H54 (cell line): ENCODE results near the gene DSG2.

Experiments
- DNase-seq: peaks from one replicate; pipeline ENCODE4 v3.0.0; 2011; ENCODE audit warnings: low spot score, mixed read lengths; ENCODE audit not compliant: insufficient read length
- FAIRE-seq: peaks from 3 replicates; lab custom pipeline; 2011; peaks lifted over from hg19 to GRCh38; lab: Jason Lieb, UNC
- POLR2A ChIP-seq: IDR thresholded peaks from 2 replicates; pipeline ENCODE4 v1.6.1; 2011; ENCODE audit warnings: low read depth, mild to moderate bottlenecking, low read length

Gene DSG2

DNA sequence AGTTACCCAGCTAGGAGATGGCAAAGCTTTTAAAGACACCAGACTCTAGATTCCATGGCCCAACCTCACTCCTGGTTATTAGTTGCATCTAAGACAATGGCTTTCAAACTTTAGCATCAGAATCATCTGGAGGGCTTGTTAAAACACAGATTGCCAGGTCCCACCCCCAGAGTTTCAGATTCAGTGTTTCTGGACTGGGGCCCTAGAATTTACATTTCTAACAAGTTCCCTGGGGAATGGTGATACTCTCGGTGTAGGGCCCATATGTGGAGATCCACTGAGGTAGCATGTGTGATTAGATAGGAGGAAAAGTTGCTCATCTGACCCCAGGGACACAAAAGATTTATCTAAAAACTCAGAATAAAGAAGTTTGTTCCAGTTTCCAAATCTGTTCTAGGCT, 79.2 kb downstream of the DSG2 start:
- FAIRE-seq (no peak), DNase-seq (no peak)
- TF ChIP-seq POLR2A, result no peak

DNA sequence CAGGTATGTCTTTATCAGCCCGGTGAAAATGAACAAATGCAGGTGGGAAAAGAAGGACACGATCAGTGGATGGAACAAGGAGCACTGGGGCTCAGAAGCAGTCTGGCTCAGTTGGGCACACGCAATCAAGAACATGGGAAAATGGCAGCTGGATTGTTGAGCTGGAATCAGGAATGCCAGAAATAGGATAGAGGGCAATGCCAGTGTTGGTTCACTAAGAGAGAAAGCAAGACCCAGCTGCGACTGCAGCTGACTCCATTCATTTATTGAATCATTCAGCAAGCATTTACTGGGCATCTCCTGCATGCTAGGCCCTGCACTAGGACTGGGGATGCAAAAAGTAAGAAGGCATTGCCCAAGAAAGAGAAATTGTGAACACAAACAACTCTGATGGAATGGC, 80.1 kb downstream of the DSG2 start:
- no peak for FAIRE-seq

DNA sequence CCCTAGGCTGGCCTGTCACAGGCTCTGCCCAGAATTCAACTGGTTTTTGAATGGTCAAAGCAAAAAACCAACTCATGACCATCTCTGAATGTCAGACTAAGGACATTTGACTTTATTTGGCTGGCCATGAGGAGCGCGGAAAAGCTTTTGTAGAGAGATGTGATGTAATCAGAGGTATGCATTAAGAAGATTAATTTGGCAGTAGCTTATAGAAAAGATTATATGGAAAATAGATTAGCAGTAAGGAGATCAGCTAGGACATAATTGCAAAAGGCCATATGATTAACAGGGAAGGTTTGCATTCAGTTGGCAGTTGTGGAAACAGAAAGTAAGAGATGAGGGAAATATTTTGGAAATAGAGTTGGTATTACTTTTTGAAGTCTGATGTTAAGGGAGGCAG, 81.4 kb downstream of the DSG2 start:
- DNase-seq, result no peak
- no peak for TF ChIP-seq POLR2A
- no peak for FAIRE-seq

More for the DNA sequence above, 80.1 kb downstream of the DSG2 start:
- no peak for DNase-seq
- no peak for TF ChIP-seq POLR2A

DNA sequence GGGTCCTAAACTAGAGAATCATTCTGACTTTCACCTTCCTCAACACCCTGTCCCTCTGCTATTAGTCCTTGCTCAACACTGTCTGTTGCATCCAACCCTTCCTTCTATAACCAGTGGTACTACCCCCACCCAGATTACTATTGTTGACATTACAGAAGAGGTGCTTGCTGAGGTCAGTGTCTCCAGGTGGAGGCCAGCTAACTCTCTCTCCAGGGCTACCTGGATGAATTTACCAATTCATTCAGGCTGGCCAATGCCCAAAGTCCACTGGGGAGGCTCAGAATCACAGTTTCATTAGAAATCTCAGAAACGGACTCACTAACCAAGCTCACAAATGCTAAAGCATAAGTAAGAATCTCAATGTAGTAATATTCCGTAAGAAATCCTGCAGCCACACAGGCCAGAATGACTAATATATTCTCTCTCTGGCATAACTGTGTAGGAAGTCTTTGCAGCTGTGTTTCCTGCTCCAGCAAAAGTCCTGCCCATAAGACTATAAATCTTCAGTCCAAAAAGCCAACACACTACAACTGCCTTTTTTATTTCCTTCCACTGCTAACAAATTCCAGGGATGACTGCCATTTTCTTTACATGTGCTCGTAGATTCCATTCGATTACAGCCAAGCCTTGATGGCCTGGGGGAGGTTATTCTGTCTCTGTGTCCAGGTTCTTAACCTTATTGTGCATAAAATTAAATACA, 83.7 kb downstream of the DSG2 start:
- peak; percentile 33 for FAIRE-seq
- peak; percentile 23 for DNase-seq
- no peak for TF ChIP-seq POLR2A

DNA sequence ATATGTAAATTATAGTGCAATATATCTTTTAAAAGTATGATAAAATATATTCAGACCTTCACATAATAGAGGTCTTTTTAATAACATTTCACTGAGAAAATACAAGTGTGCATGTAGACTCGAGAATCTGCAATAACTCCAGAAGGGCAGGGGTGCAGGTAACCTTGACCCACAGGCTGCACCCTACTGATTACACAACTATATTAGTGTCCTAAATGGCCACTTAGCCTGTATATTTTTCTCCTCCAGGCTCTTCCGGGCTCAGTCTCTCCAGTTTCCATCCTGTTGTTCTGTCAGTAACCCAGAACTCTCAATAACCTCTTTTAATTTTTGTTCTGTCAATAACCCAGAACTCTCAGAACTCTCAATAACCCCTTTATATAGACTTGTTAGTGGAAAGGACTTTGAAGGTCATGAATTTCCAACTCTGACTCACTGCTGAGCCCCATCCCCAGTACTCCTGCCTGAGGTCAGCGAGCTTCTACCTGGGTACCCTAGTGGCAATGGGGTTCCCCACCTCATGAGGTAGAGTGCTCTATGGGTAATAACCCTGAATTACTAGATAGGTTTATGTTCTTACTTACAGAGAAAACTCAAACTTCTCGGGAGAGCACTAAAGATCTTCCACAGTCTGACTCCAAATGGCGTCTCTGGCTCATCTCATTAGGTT, 85.3 kb downstream of the DSG2 start:
- FAIRE-seq, result no peak
- DNase-seq, result no peak

DNA sequence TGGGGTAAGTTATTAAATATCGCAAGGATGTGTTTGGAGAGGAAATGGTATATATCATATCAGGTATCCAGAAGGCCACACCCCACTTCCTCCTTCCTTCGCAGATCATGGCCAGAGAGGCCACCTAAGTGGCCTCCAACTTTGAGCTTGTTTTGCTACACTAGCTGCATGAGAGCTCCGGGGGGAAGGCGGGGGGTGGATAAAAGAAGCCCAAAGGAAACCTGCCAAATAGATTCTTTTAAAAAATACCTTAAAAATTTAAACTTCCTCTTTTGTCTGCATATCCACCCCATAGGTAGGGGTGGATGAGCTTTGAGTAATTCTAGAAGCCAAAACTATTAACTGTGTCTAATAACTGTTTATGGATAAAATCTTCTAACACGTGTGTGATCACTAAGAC, 88.0 kb downstream of the DSG2 start:
- FAIRE-seq, result no peak
- TF ChIP-seq POLR2A, result no peak
- DNase-seq, result no peak

More for the DNA sequence above, 85.3 kb downstream of the DSG2 start:
- no peak for TF ChIP-seq POLR2A

DNA sequence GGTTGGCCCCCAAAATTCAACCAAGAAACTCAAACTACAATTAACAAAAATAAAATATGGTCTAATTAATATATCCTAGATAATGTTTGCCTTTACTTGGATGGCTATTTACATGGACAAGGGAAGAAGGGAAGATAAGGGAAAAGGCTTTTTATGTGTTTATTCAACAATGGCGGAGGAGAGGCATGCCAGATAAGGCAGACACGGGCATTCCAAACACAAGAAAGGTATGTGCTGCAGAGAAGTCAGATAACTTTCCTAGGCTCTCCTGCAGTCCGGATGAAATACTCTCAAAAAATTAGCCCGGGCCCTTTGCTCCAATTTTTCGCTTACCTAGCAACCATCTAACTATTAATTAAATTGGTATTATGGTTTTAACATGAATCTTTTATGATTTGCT, 88.6 kb downstream of the DSG2 start:
- FAIRE-seq (no peak), DNase-seq (no peak)
- no peak for TF ChIP-seq POLR2A

DNA sequence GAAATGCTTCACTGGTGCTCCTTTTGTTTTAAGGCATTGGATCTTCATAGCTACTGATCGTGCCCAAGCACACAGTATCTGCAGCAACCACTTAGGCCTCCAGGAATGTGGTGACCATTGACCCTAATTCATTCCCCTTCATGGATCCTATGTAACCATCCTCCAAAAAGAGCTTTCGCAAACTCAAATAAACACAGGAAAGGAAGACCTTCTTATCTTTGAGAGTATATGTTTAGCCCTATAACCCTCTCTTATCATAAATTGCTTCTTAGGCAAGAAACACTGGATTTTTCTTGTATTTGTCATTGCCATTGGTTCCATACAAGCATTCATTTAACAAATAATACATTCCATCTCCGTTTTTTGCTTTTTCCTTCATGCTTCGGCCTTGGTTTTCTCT, 89.6 kb downstream of the DSG2 start:
- FAIRE-seq, result no peak
- no peak for TF ChIP-seq POLR2A

DNA sequence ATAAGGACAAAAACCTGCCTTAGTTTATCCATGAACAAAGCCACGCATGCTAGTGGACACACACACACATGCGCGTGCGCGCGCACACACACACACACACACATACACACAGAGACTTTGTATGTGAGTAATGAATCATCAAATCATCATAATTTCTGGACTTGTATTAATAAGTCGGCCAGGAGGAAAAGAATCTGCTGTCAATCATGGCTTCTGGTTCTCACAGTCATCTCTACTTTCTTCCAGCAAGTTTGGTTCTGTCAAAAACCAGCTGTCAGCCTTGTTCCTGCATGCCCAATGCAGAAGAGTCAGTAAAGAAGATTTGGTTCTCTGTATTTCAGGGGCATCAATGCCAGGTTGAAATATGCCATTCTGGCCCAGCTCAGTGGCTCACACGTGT, 92.6 kb downstream of the DSG2 start:
- FAIRE-seq, result no peak
- no peak for TF ChIP-seq POLR2A
- DNase-seq, result no peak

More for the DNA sequence above, 89.6 kb downstream of the DSG2 start:
- DNase-seq, result no peak

DNA sequence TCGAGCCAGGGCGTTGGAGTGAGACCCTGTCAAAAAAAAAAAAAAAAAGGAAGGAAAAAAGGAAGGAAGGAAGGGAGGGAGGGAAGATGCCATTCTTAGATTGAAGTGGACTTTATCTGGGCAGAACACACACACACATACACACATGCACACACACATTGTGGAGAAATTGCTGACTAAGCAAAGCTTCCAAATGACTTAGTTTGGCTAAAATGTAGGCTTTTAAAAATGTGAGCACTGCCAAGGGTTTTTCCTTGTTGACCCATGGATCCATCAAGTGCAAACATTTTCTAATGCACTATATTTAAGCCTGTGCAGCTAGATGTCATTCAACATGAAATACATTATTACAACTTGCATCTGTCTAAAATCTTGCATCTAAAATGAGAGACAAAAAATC, 93.1 kb downstream of the DSG2 start:
- FAIRE-seq, result no peak
- DNase-seq, result no peak
- TF ChIP-seq POLR2A, result no peak

DNA sequence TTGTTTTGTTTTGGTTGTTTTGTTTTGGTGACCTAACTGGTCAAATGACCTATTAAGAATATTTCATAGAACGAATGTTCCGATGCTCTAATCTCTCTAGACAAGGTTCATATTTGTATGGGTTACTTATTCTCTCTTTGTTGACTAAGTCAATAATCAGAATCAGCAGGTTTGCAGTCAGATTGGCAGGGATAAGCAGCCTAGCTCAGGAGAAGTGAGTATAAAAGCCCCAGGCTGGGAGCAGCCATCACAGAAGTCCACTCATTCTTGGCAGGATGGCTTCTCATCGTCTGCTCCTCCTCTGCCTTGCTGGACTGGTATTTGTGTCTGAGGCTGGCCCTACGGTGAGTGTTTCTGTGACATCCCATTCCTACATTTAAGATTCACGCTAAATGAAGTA, 93.7 kb downstream of the DSG2 start, which contains the start of gene TTR:
Gene TTR, plus strand, starts transcription at position 250 of the 400 bp plus-strand sequence. Its CDS starts 26 bp downstream, at position 276.
- DNase-seq (no peak), FAIRE-seq (no peak)

DNA sequence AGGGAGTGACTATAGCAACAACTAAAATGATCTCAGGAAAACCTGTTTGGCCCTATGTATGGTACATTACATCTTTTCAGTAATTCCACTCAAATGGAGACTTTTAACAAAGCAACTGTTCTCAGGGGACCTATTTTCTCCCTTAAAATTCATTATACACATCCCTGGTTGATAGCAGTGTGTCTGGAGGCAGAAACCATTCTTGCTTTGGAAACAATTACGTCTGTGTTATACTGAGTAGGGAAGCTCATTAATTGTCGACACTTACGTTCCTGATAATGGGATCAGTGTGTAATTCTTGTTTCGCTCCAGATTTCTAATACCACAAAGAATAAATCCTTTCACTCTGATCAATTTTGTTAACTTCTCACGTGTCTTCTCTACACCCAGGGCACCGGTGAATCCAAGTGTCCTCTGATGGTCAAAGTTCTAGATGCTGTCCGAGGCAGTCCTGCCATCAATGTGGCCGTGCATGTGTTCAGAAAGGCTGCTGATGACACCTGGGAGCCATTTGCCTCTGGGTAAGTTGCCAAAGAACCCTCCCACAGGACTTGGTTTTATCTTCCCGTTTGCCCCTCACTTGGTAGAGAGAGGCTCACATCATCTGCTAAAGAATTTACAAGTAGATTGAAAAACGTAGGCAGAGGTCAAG, 94.7 kb downstream of the DSG2 start:
- no peak for FAIRE-seq
- no peak for TF ChIP-seq POLR2A

More for the DNA sequence above, 93.7 kb downstream of the DSG2 start, which contains the start of gene TTR:
- no peak for TF ChIP-seq POLR2A

DNA sequence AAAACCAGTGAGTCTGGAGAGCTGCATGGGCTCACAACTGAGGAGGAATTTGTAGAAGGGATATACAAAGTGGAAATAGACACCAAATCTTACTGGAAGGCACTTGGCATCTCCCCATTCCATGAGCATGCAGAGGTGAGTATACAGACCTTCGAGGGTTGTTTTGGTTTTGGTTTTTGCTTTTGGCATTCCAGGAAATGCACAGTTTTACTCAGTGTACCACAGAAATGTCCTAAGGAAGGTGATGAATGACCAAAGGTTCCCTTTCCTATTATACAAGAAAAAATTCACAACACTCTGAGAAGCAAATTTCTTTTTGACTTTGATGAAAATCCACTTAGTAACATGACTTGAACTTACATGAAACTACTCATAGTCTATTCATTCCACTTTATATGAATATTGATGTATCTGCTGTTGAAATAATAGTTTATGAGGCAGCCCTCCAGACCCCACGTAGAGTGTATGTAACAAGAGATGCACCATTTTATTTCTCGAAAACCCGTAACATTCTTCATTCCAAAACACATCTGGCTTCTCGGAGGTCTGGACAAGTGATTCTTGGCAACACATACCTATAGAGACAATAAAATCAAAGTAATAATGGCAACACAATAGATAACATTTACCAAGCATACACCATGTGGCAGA, 97.3 kb downstream of the DSG2 start:
- DNase-seq, result no peak
- TF ChIP-seq POLR2A, result no peak
- no peak for FAIRE-seq

More for the DNA sequence above, 94.7 kb downstream of the DSG2 start:
- no peak for DNase-seq
